Neural progenitor cell (in vitro differentiated cells): ENCODE results near the gene SUPT20HL2.

Experiments
- EZH2 ChIP-seq: fragments of 200-600 bp; sonication (generic); IDR thresholded peaks from 2 replicates; pipeline ENCODE4 v1.6.1; 2017; ENCODE audit warnings: antibody characterized with exemption, mild to moderate bottlenecking, moderate library complexity
- EZH2phosphoT487 ChIP-seq: fragments of 200-600 bp; sonication (generic); IDR thresholded peaks from 2 replicates; pipeline ENCODE4 v1.6.1; 2017; ENCODE audit warnings: antibody characterized with exemption
- TF ChIP-seq, protein P1 (sequence below): fragments of 200-600 bp; sonication (generic); IDR thresholded peaks from 2 replicates; pipeline ENCODE4 v1.5.1; 2017; ENCODE audit warnings: antibody characterized with exemption, mild to moderate bottlenecking

DNA sequence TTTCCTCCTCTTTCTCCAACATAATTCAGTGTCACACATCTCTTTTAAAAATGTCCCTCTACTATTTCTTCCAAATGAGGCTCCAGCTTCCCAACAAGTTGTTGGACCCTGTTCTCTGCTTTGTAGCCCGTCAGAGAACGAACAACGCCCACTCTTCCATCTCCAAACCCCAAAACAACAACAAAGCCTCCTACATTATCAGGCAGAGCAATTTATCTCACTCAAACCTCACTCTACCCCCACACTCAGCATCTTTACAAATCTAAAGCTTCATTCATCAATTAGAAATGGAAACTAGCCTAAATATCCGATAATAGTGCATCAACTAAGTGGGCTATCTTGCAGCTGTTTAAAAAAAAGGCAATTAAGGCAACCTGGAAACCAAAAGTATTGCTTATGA, 20.5 kb downstream of the SUPT20HL2 start:
- TF ChIP-seq, protein P1, sequence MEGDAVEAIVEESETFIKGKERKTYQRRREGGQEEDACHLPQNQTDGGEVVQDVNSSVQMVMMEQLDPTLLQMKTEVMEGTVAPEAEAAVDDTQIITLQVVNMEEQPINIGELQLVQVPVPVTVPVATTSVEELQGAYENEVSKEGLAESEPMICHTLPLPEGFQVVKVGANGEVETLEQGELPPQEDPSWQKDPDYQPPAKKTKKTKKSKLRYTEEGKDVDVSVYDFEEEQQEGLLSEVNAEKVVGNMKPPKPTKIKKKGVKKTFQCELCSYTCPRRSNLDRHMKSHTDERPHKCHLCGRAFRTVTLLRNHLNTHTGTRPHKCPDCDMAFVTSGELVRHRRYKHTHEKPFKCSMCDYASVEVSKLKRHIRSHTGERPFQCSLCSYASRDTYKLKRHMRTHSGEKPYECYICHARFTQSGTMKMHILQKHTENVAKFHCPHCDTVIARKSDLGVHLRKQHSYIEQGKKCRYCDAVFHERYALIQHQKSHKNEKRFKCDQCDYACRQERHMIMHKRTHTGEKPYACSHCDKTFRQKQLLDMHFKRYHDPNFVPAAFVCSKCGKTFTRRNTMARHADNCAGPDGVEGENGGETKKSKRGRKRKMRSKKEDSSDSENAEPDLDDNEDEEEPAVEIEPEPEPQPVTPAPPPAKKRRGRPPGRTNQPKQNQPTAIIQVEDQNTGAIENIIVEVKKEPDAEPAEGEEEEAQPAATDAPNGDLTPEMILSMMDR: no peak
- no peak for TF ChIP-seq EZH2
- no peak for TF ChIP-seq EZH2phosphoT487
